Skeletal muscle tissue (tissue), 4 donors: ENCODE results near the gene KRT78. TPM values are rescaled to one million over a fixed set of nuclear protein-coding genes. Genes with fewer than 3 reads are reported as not detected.
"Not testable (repeated sequence)": the region's sequence is repeated elsewhere in the genome, so short reads cannot be mapped to it uniquely, and the experiment has no call there.

Experiments used
- H3K27ac ChIP-seq: one replicate; pipeline ENCODE4 v1.7.0; 2013; ENCODE audit warnings: mild to moderate bottlenecking, low read depth, low read length, inconsistent platforms
- H3K27me3 ChIP-seq, 3 donors: one replicate each; pipeline ENCODE4 v1.7.0; 2013; ENCODE audit warnings: low read length in 3 of 3; ENCODE audit not compliant: control insufficient read depth in 3 of 3, insufficient read depth in 3 of 3
- H3K36me3 ChIP-seq, 3 donors: one replicate each; pipeline ENCODE4 v1.7.0; 2013; ENCODE audit warnings: low read length in 3 of 3; ENCODE audit not compliant: control insufficient read depth in 3 of 3, insufficient read depth in 3 of 3
- H3K4me1 ChIP-seq, 3 donors: one replicate each; pipeline ENCODE4 v1.7.0; 2013; ENCODE audit warnings: low read length in 3 of 3, mild to moderate bottlenecking in 3 of 3; ENCODE audit not compliant: control insufficient read depth in 3 of 3, insufficient read depth in 3 of 3
- H3K4me3 ChIP-seq, 3 donors: one replicate each; pipeline ENCODE4 v1.7.0; 2013; ENCODE audit warnings: low read length in 3 of 3
- H3K9ac ChIP-seq, 3 donors: one replicate each; pipeline ENCODE4 v1.7.0; 2013; ENCODE audit warnings: low read length in 3 of 3, mild to moderate bottlenecking in 3 of 3, moderate library complexity in 2 of 3, low read depth in 1 of 3
- H3K9me3 ChIP-seq, 3 donors: one replicate each; pipeline ENCODE4 v1.7.0; 2013; ENCODE audit warnings: low read length in 3 of 3; ENCODE audit not compliant: control insufficient read depth in 3 of 3
- total RNA-seq: library from RNA; depleted of rRNA; stranded (reverse); fragments of >200 nt; gene quantifications from one replicate; pipeline ENCODE4 v1.2.3, GENCODE V29; 2014
- donor health status: Osteomylitis.

KRT78 gene
- total RNA-seq, 1 donor from 2014 or later, result not detected

- Histone ChIP-seq H3K9ac (no peak overlapping the region), H3K27me3 (peaks cover 10 to 18% (median 12%) of the 10 kb centered on the region in 3 donors), H3K4me3 (no peak overlapping the region), H3K4me1 (no peaks in the 10 kb centered on the region), H3K9me3 (no peaks in the 10 kb centered on the region), H3K36me3 (no peaks in the 10 kb centered on the region), H3K27ac (no peak overlapping the region)
Measured at GRCh38 chr12:52796429-52796794, 52.4 kb downstream of the KRT78 start.

GRCh38 chr12:52795694-52796428, 52.9 kb downstream of the KRT78 start, which contains the start of gene KRT3:
Gene KRT3, minus strand, starts transcription at chr12:52796117. Its CDS starts 75 bp downstream, at chr12:52796042.
- Histone ChIP-seq H3K4me1 (no peaks in the 10 kb centered on the region), H3K27me3 (peaks cover 16 to 24% (median 17%) of the 10 kb centered on the region in 3 donors), H3K9ac (no peak within 1 kb of the TSS), H3K36me3 (no peaks in the 10 kb centered on the region), H3K9me3 (no peaks in the 10 kb centered on the region), H3K27ac (no peak within 1 kb of the TSS), H3K4me3 (no peak within 1 kb of the TSS)

GRCh38 chr12:52795332-52795674, 53.5 kb downstream of the KRT78 start:
- peaks cover 21 to 29% (median 22%) of the 10 kb centered on the region in 3 donors for H3K27me3 ChIP-seq
- H3K4me3 ChIP-seq, H3K9ac ChIP-seq: not testable (repeated sequence)

GRCh38 chr12:52794479-52795331, 54.1 kb downstream of the KRT78 start:
- Histone ChIP-seq H3K4me3 (no peak overlapping the region), H3K36me3 (no peaks in the 10 kb centered on the region), H3K9me3 (no peaks in the 10 kb centered on the region), H3K9ac (no peak overlapping the region), H3K4me1 (no peaks in the 10 kb centered on the region), H3K27ac (no peak overlapping the region), H3K27me3 (peaks cover 25 to 35% (median 26%) of the 10 kb centered on the region in 3 donors)

More at GRCh38 chr12:52795332-52795674, 53.5 kb downstream of the KRT78 start:
- not testable (repeated sequence) for H3K4me1 ChIP-seq, H3K36me3 ChIP-seq, H3K9me3 ChIP-seq, H3K27ac ChIP-seq

GRCh38 chr12:52792185-52793029, 56.4 kb downstream of the KRT78 start:
- no peak overlapping the region for H3K9ac ChIP-seq
- H3K27me3 ChIP-seq, result peaks cover 32 to 46% (median 38%) of the 10 kb centered on the region in 3 donors
- H3K9me3 ChIP-seq, result no peaks in the 10 kb centered on the region
- no peak overlapping the region for H3K27ac ChIP-seq
- H3K4me3 ChIP-seq, result no peak overlapping the region
- H3K36me3 ChIP-seq, result no peaks in the 10 kb centered on the region
- no peaks in the 10 kb centered on the region for H3K4me1 ChIP-seq

GRCh38 chr12:52791271-52792184, 57.3 kb downstream of the KRT78 start:
- Histone ChIP-seq H3K4me1 (no peaks in the 10 kb centered on the region), H3K27me3 (peaks cover 32 to 46% (median 38%) of the 10 kb centered on the region in 3 donors), H3K27ac (no peak overlapping the region), H3K9ac (no peak overlapping the region), H3K9me3 (no peaks in the 10 kb centered on the region), H3K36me3 (no peaks in the 10 kb centered on the region), H3K4me3 (no peak overlapping the region)

GRCh38 chr12:52790427-52791270, 58.1 kb downstream of the KRT78 start:
- Histone ChIP-seq H3K4me3 (no peak overlapping the region), H3K4me1 (no peaks in the 10 kb centered on the region), H3K27ac (no peak overlapping the region), H3K36me3 (no peaks in the 10 kb centered on the region), H3K27me3 (peaks cover 32 to 43% (median 38%) of the 10 kb centered on the region in 3 donors), H3K9ac (no peak overlapping the region), H3K9me3 (no peaks in the 10 kb centered on the region)

- no peaks in the 10 kb centered on the region for H3K36me3 ChIP-seq
- H3K27me3 ChIP-seq, result peaks cover 39 to 43% (median 41%) of the 10 kb centered on the region in 3 donors
- no peaks in the 10 kb centered on the region for H3K9me3 ChIP-seq
- H3K27ac ChIP-seq, result no peak overlapping the region
- no peak overlapping the region for H3K4me3 ChIP-seq
- no peak overlapping the region for H3K9ac ChIP-seq
- H3K4me1 ChIP-seq, result no peaks in the 10 kb centered on the region
Measured at GRCh38 chr12:52789637-52790426, 59.0 kb downstream of the KRT78 start.
